Measurements from ENCODE around the gene PCDH12.

Gene PCDH12

GRCh38 chr5:141966275-141966962 lies 8.4 kb upstream of the PCDH12 start:
- no peak for DNase-seq

GRCh38 chr5:141965071-141965470 lies 7.1 kb upstream of the PCDH12 start:
- no peak for DNase-seq

GRCh38 chr5:141963701-141964100 lies 5.7 kb upstream of the PCDH12 start:
- DNase-seq: no peak

- no peak for DNase-seq
These were observed 3.5 kb upstream of the PCDH12 start for GRCh38 chr5:141961466-141961865.

GRCh38 chr5:141960449-141961323 lies 2.7 kb upstream of the PCDH12 start:
- DNase-seq: peak; percentile 87

GRCh38 chr5:141960018-141960417 lies 2.0 kb upstream of the PCDH12 start:
- no peak for DNase-seq

- peak; percentile 51 for DNase-seq
These were observed 657 bp upstream of the PCDH12 start for GRCh38 chr5:141958546-141959172.

GRCh38 chr5:141957367-141957996 lies 520 bp downstream of the PCDH12 start:
- no peak for DNase-seq

GRCh38 chr5:141954194-141954593 lies 3.8 kb downstream of the PCDH12 start:
- no peak for DNase-seq

- no peak for DNase-seq
These were observed 6.0 kb downstream of the PCDH12 start for GRCh38 chr5:141952020-141952419.

GRCh38 chr5:141951332-141951781 lies 6.6 kb downstream of the PCDH12 start:
- DNase-seq: no peak

- no peak for DNase-seq
These were observed 7.6 kb downstream of the PCDH12 start for GRCh38 chr5:141950207-141951005.

GRCh38 chr5:141949511-141949910 lies 8.5 kb downstream of the PCDH12 start:
- DNase-seq: no peak

GRCh38 chr5:141948812-141949211 lies 9.2 kb downstream of the PCDH12 start:
- no peak for DNase-seq

GRCh38 chr5:141947316-141947715 lies 10.7 kb downstream of the PCDH12 start:
- no peak for DNase-seq

- DNase-seq: peak; percentile 23
These were observed 12.4 kb downstream of the PCDH12 start for GRCh38 chr5:141945511-141946051.

- DNase-seq: no peak
These were observed 13.9 kb downstream of the PCDH12 start for GRCh38 chr5:141944076-141944475.

GRCh38 chr5:141942185-141942857 lies 15.7 kb downstream of the PCDH12 start:
- no peak for DNase-seq

GRCh38 chr5:141941779-141942178 lies 16.2 kb downstream of the PCDH12 start:
- DNase-seq: no peak

GRCh38 chr5:141941307-141941706 lies 16.7 kb downstream of the PCDH12 start:
- no peak for DNase-seq

- no peak for DNase-seq
These were observed 17.2 kb downstream of the PCDH12 start for GRCh38 chr5:141940695-141941271.

Measured in CD4-positive, alpha-beta T cell treated with Interferon gamma for 1 hour (primary cell).